ENCODE measurements around the gene ZRANB3.
"Not testable (repeated sequence)": the region's sequence is repeated elsewhere in the genome, so short reads cannot be mapped to it uniquely, and the experiment has no call there.

Gene ZRANB3

DNA sequence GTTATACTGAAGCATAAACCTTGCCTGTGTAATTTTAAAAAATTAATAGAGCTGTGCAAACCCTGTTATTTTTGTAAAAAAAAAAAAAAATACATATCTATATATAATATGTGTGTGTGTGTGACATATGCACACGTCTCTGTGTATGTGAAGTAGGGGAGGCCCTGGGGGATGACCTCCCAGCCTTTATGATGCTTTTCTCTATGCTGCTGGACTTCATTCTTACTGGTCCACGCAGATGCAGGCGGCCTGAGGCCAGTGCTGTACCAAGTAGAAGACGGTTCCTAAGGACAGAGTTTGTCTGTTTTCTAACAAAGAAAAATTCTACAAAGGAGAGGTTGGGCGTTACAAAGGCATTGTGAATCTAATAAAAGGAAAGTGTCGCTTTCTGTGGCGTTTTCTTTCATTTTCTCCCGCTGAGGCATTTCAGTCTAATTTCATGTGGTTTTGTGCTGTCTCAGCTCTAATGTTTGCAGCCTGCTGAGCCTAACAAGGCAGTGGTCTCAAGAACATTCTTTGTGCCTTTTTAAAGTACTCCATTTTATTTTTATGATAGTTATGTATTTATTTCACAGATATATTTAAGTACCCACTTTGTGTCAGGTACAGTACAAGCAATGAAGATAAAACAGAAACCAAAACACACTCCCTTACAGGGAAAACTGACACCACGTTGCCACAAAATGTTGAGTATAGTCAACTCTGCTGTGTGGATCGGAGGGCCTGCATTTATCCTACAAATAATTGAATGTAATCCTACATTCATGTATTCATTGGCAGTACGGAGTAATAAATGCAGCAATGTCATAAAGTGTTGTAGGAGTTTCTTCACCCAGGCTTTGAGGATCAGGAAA, 360.9 kb downstream of the ZRANB3 start:
- no peak for DNase-seq

DNA sequence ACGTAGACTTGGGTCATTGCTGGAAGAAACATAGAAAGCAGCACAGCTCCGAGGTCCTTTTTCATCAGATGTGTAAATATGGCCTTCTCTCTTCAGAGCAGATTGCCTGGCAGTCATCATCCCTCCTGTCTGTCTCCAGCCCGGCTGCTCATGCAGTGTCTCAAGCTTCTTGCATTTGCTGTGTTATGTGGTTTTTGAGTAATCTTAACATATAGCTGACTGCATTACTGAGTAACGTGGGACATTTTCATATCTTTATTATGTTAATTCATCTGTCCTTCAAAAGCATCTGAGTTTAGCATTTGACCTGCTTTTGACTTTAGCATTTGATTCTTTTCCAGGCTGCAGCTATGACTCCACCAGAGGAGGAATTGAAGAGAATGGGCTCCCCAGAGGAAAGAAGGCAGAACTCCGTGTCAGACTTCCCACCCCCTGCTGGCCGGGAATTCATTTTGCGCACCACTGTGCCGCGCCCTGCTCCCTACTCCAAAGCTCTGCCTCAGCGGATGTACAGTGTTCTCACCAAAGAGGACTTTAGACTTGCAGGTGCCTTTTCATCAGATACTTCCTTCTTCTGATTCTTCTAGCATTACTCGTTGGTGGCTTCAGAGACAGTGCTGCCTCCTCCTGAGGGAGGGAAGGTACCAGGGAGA, 362.7 kb downstream of the ZRANB3 start:
- DNase-seq = no peak

DNA sequence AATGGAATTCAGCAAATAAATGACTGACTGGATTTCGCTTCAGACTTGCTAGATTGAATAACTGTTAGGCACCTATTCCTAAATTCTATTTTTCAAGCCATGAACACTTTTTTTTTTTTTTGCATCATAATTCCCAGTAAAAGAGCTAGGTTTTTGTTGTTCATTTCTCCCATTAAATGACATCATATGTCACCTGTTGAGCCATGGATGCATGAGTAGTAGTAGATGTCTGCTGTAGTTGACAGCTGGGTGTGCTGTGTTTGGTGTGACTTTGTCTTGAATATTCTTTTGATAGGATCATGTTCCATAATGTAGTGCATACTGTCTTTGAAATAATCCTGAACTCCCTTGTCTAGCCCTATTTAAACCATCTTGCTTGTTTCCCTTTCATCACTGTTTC, 363.7 kb downstream of the ZRANB3 start:
- DNase-seq = no peak

DNA sequence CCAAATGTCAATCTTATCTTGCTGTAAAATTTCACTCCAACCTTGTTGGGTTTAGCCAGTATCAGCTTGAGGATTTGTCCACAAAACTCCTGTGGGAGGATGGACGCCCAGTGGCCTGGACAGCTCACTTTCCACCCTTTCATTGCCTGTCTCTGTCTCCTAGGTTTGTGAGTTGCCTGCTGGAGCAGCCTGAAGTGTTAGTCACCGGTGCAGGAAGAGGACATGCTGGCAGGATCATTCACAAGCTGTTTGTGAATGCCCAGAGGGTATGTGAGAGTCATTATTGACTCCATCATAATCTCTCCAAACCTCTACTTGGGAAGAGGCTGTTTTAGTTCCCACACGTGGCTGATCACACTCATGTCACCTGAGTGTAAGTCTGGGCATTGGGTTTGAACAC, 366.6 kb downstream of the ZRANB3 start:
- DNase-seq = no peak

DNA sequence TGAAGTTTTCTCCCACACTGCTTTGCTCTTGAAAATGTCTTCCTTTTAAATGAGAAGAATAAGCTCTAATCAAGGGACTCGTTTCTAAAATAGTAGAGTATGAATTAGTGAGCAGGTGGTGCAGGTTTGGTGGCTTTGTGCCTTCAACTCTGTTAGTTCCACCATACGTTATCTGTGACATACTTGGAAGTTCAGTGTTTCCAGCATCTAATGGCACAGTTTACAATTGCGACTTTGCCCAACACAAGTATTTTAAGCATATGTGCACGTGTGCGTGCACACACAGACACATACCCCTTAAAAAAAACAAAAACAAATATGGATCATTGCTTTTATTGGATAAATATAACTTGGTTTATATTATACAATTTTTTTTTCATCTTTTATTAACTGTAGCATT, 367.1 kb downstream of the ZRANB3 start:
- no peak for DNase-seq

DNA sequence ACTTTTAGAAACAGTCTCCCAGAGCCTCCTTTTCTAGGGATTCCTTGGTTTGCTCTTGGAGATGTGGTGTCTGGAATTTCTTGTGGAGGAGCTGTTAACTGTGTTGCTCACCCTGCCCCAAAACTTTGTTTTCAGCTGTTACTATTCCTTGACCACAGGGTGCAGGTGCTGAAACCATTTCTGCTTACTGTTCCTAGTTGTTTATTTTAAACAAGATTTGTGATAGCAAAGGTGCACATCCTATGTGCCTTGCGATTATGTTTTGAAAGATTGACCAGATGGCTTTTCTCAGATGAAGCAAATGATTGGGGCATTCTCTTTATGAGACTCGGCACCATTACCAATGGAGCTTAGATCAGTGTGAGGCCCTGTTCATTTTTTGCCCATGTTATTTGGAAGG, 367.7 kb downstream of the ZRANB3 start:
- no peak for DNase-seq

DNA sequence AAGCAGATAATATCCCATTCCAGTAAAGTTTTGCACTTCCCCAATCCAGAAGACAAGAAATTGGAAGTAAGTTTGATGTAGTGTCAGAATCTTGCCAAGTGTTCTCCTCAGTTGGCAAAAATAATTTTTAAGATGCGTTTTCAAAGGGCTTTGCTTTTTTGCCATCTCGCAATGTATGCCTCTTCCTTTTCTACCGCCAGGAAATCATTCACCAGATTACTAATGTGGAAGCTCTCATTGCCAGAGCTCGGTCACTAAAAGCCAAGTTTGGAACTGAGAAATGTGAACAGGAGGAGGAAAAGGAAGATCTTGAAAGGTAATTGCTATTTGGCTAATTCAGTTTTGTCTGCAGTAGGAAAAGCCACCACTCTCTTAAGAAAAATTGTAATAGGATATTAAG, 368.2 kb downstream of the ZRANB3 start:
- no peak for DNase-seq

DNA sequence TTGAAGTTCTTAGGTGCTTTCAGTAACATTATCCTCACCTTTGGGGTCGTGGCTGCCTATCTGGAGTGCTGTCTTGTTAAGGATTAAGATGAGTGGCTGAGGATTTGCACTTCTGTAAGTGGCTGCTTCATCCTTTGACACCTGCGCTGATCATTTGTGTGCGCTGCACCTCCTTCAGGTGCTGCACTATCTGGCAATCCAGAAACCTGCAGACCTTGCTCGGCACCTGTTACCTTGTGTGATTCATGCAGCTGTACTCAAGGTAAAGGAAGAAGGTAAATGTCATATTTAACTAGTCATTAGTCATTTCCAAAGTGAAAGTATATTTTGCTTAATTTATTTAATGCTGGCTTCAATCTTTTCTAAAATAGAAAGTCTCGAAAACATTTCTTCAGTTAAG, 368.6 kb downstream of the ZRANB3 start:
- DNase-seq = no peak

DNA sequence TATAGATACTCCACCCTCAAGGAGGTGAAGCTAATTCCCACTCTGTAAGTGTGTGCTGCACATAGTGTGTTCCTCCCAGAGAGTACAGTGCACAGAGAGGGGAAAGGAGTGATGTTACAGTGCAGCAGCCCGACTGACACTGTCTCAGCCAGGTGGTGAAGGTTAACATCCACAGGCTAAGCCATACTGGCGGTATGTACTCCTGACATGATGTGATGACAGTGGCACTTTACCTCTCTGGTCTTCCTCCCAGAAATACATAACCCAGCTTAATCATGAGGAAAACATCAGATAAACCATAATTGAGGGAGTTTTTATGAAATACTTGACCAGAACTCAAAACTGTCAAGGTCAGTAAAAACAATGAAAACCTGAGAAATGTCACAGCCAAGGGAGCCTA, 371.8 kb downstream of the ZRANB3 start:
- DNase-seq = no peak

DNA sequence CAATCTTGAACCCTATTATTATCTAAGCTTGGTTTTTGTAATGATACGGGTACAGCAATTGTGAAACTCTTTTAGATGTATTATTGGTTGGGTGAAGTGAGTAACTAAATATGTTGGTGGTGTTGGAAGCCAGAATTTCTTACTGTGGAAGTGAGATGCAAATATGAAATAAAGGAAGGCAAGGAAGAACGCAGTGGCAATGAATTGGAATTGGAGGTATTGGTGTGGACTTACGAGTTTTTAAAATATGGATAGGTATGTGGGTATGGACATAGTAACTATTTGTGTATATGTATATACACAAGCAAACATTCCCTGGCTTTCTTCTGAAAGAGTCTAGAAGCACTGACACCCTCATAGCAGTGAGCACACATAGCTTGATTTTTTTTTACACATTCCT, 373.2 kb downstream of the ZRANB3 start:
- DNase-seq = no peak

DNA sequence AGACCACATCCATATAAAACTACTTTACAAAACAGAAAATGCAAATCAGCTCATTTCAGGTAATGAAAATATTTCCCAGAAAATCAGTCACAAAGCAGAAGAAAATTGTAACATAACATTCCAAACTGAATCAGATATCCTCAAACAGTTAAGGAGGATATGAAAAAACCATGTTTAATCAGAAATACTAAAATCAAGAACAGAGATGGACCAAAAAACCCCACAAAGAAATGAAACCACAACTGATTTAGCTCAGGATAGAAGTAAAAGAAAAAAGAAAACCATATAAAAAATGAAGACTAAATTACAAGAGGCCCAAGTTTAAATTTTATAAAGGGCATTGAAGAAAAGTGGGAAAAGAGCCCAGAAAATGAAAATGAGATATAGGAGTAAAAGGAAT, 376.1 kb downstream of the ZRANB3 start:
- no peak for DNase-seq

DNA sequence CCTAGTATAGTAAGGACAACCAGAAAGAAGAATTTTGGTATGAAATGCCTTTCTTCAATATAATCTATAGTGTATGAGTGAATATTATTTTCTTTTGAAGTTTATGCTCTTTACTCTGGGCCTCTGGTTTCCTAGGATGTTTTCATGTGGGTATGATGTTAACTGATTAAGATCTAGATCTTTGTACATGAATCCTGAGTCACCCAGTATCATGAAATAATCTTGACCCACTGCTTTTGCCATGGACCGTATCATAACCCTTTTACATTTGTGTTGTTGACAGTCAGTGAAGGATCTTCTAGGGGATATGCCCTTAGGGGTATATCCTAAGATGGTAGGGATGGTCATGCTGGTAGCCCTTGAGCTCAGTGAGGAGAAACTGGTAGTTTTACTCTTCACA, 378.7 kb downstream of the ZRANB3 start:
- no peak for DNase-seq

DNA sequence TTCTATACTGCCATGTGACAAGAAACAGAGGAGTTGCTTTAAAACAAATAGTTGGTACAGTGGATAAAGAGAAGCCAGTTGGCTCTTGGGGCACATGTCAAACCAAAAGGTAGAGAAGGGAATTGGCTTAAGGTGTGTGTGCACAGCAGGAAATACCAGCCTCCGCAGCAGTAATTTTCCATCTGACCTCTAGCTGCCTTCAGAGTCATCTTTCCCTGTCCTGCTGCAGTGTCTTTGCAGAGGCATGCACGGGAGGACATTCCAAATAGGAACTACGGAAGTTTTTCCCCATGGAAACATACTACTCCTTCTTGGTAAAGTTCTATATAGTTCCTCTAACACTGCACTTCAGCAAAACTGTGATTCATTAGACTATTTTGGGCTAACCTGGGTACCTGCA, 379.4 kb downstream of the ZRANB3 start:
- DNase-seq = no peak

DNA sequence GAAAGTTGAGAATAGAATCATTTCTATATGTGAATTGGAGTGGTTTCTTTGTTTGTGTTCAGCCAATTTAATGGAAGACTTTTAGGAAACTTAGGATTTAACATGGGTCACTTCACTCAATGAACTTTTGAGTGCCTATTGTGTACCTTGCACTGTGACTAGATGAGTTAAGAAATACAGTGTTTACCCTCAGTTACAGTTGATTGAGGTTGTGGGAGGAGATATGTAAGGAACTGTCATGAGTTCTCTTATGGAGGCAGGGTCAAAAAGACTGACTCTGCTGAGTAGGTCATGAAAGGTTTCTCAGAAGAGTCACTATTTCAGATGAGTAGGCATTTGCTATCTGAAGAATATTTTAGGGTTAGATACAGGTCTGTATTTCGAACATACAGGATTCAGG, 380.3 kb downstream of the ZRANB3 start:
- no peak for DNase-seq

DNA sequence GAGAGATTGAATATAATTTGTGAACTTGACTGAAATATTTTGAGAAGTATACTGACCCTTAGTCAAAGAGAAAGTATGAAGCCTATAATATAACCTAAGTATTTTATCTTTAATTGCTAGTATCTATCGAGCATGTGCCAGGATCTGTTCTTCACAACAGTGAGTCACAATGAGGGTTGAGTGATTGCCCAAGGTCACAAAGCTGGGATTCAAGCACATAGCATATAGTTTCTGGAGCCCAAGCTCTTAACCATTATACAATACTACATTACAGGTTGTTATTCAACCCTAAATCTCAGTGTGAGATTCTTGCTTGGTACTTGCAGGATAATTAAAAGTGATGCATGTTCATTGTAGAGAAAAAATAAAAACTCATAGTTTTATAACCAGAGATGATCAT, 381.8 kb downstream of the ZRANB3 start:
- no peak for DNase-seq

DNA sequence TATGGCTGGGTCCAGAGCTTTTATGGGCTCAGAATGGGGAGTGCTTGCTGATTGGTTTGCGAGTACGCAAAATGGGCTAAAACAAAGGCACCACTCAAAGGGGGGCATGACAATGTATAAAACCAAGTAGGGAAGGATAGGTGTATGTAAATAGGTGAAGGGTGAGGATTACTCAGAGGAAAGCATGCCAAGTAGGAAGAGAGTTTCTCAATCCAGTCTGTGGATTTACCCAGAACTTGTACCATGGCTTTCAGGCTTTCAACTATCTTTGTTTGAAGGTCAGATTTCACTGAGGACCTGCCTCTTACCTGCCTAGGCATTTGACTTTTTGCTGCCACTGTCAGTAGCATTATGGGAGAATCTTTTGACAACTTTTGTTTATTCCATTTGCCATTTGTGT, 386.7 kb downstream of the ZRANB3 start:
- DNase-seq = no peak

DNA sequence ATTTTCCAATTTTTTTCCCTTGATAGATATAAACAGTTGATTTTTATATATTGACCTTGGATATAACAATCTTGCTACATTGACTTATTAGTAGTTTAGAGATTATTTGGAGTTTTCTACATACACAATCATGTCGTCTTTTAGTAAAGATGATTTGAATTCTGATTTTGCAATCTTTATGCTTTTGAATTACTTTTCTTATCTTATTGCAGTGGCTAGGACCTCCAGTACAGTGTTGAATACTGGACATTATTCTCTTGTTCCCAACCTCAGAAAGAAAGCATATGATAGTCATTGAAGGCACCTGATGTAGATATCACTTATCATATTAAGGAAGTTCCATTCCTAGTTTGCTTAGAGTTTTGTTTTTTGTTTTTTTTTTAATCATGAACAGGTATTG, 388.7 kb downstream of the ZRANB3 start:
- DNase-seq = no peak

DNA sequence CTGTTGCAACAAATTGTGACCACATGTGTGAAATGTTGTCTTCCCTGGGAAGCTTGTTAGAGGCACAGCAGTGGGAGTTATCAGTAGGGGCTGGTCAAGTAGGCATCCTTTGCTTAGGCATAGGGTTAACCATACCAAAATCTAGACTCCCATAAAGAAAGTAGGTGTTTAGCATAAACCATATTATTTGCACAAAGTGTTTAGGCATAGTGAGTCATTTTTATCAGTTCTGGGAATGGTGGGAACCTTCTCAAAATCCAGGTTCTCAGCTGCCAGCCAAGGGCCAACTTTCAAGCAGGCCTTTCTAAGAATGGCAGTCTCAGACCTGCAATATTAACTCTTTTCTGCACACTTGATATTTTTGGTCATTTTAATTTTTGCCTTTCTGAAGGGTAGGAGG, 390.4 kb downstream of the ZRANB3 start:
- no peak for DNase-seq

DNA sequence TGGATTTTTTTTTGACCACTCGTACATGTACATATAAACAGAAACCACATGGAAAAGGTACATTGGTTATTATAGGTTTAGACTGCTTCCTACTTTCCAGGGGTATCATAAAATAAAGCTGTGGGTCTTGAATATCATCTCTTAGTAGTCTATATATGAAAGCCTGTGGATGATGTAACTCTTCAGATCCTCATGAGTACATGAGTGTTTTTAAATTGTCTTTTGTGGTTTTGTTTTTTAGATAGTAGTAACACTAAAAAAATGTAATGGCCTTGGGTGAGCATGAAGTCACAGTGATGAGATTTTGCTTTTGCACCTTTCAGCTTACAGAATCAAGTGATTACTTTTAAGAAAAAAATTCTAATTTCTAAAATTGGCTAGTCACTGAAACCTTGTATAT, 398.7 kb downstream of the ZRANB3 start:
- DNase-seq = no peak

DNA sequence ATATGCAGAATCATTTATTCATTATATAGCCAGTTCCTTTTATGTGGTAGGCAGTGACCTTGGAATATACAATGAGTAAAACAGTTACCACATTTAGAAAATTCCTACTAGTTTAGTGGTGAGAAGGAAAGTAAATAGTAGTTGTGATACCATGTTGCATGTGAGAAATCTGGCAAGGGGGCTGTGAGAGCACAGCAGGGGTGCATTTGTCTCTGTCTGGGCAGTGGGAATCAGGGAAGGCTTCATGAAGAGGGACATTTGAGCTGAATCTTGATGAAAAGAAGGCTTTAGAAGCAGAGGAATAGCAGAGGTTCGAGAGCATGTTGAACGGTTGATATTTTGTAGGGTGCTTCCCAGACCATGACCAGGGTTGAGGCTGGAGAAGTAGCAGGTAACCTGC, 400.3 kb downstream of the ZRANB3 start:
- no peak for DNase-seq

DNA sequence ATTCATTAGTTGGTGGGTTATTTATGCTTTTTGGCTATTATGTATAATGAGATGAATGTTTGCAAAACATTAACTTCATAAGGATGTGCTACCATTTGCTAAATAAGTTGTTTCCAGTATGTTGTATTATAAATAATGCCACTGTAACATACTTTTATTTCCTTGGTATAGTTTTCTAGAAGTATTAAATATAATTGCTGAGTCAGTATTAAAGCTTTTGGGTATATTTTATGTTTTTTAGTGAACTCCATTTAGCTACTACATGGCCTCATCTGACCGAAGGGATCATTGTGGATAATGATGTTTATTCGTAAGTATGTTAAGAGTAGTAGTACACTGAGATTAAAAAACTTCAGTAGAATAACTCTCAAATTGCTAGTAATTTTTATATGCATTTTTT, 405.1 kb downstream of the ZRANB3 start:
- no peak for DNase-seq

DNA sequence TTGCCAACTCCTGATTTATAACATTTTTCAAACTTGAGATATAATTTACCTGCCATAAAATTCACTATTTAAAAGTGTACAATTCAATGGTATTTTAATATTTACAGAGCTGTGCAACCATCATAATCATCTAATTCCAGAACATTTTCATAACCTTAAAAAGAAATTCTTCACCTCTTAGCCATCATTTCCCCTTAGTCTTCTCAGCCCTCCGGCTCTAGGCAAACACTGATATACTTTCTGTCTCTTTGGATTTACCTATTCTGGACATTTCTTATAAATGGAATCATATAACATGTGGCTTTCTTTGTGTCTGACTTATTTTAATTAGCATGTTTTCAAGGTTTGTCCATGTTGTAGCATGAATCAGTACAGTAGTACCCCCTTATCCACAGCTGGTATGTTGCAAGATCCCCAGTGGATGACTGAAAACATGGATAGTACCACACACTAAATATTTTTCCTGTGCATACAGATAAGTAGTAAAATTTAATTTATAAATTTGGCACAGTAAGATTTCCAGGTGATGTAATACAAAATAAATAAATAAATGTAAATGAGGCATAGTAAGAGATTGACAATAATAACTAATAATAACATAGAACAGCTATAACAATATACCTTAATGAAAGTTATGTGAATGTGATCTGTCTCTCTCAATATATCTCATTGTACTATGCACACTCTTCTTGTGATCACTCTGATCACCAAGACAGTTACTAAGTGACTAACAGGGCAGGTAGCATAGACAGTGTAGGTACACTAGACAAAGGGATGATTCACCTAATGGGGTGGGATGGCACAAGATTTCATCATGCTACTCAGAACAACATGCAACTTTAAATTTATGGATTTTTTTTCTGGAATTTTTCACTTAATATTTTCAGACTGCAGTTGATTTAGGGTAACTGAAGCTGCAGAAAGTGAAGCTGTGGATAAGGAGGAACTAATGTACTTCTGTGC, 405.8 kb downstream of the ZRANB3 start:
- no peak for DNase-seq

DNA sequence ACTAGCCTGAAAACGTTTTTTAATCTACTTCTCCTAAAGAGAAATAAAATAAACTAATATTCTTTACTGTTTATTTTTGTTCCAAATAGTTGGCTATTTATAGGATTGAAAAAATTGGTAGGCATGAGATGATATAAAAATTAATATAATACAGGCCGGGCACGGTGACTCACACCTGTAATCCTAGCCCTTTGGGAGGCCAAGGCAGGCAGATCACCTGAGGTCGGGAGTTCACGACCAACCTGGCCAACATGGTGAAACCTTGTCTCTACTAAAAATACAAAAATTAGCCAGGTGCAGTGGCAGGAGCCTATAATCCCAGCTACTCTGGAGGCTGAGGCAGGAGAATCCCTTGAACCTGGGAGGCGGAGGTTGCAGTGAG, 409.4 kb downstream of the ZRANB3 start:
- not testable (repeated sequence) for DNase-seq
